Measurements from ENCODE around the gene CDKL2.
"Not testable (repeated sequence)": the region's sequence is repeated elsewhere in the genome, so short reads cannot be mapped to it uniquely, and the experiment has no call there.

Gene CDKL2

GRCh38 chr4:75630174-75630936 is at the start of gene CDKL2:
Gene CDKL2, minus strand, starts transcription at chr4:75630528. Its CDS starts 4,540 bp downstream, at chr4:75625988.
- DNase-seq, result peak; percentile 81

- DNase-seq, result no peak
These were observed 48.6 kb upstream of the CDKL2 start for GRCh38 chr4:75678965-75679364.

GRCh38 chr4:75678473-75678872 is 48.1 kb upstream of the CDKL2 start:
- no peak for DNase-seq

GRCh38 chr4:75675004-75675531 is 44.7 kb upstream of the CDKL2 start:
- DNase-seq, result no peak

- no peak for DNase-seq
These were observed 43.6 kb upstream of the CDKL2 start for GRCh38 chr4:75673959-75674328.

GRCh38 chr4:75673027-75673958 is 43.0 kb upstream of the CDKL2 start, which contains the start of gene G3BP2:
Gene G3BP2, minus strand, starts transcription at chr4:75673411. Its CDS starts 11,386 bp downstream, at chr4:75662025.
- peak; percentile 96 for DNase-seq

GRCh38 chr4:75672461-75673026 is 42.2 kb upstream of the CDKL2 start:
- DNase-seq, result peak; percentile 81

GRCh38 chr4:75671802-75672421 is 41.6 kb upstream of the CDKL2 start:
- no peak for DNase-seq

- no peak for DNase-seq
These were observed 38.3 kb upstream of the CDKL2 start for GRCh38 chr4:75668596-75668995.

- DNase-seq, result not testable (repeated sequence)
These were observed 37.3 kb upstream of the CDKL2 start for GRCh38 chr4:75667636-75668035.

GRCh38 chr4:75666299-75666698 is 36.0 kb upstream of the CDKL2 start:
- no peak for DNase-seq

- DNase-seq, result not testable (repeated sequence)
These were observed 34.3 kb upstream of the CDKL2 start for GRCh38 chr4:75664604-75665003.

GRCh38 chr4:75662626-75663025 is 32.3 kb upstream of the CDKL2 start:
- no peak for DNase-seq

GRCh38 chr4:75660491-75660890 is 30.2 kb upstream of the CDKL2 start:
- no peak for DNase-seq

- no peak for DNase-seq
These were observed 29.2 kb upstream of the CDKL2 start for GRCh38 chr4:75659512-75660031.

- DNase-seq, result no peak
These were observed 28.5 kb upstream of the CDKL2 start for GRCh38 chr4:75658876-75659275.

GRCh38 chr4:75655562-75655961 is 25.2 kb upstream of the CDKL2 start:
- DNase-seq, result no peak

- no peak for DNase-seq
These were observed 24.6 kb upstream of the CDKL2 start for GRCh38 chr4:75654905-75655304.

GRCh38 chr4:75653845-75654503 is 23.6 kb upstream of the CDKL2 start:
- no peak for DNase-seq

- DNase-seq, result no peak
These were observed 13.8 kb upstream of the CDKL2 start for GRCh38 chr4:75644095-75644494.

- no peak for DNase-seq
These were observed 13.3 kb upstream of the CDKL2 start for GRCh38 chr4:75643651-75644050.
